ENCODE measurements around the gene NLRP12.

NLRP12 gene

DNA sequence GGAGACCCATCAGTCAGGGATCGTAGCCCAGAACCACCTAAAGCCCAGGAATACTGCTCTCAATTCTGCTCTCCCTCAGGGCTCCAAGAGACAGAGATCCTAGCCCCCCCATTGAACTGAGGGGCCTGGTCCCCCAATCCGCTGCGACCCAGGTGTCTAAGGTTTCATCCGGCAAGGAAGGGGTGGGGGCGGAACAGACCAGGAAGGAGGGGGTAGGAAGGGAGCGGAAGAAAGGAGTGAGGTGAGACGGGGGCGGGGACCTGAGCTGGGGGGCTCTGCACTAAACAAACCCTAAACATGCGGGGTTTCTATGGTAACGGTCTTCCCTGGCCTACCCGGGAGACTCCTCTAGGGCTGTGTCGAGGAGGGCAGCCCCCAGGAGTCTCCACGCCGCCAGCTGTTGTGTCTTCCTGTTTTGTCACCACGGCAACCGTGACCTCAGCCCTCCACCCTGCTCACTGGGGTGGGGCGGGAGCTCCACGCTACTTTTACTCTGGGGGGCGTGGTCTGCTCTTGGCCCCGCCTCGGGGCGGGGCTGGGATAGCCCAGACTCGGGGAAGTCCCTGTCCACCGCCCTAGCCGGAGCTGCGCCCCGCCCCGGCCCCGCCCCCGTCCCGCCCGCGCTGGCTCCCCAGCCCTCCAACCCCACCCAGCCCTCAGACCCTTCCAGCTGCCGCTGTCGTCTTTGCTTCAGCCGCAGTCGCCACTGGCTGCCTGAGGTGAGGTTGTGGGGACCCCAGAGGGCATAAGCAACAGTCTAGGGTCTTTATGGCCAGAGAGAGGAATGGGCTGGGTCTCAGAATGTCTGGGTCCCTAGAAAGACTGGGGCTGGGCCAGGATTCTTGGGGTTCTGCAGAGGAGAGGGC, 43.3 kb upstream of the NLRP12 start, which contains the start of gene MYADM:
TSS of gene MYADM (plus strand) at position 659 of the 866 bp plus-strand sequence. CDS start 5,647 bp downstream, outside the sequence.
- peak within 1 kb of the TSS; percentile 77 for H3K9ac ChIP-seq (ENCODE audit: insufficient read length)
- H3K27ac ChIP-seq: peak within 1 kb of the TSS; percentile 57; the same call in 1 of the 2 replicates

DNA sequence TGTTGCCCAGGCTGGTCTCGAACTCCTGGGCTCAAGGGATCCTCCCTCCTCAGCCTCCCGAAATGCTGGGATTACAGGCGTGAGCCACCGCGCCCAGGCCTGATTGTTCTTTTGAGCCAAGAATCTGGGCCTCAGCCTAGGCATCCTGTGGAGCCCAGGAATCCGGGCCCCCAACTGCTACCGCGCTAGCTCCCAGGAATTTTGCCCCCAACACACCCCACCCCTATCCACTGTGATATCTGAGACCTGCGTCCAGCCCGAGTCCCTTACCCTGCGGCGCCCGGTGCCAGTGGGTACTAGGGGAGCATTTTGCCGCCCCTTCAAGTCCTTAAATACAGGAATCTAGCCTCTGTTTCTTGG, 42.7 kb upstream of the NLRP12 start:
- Histone ChIP-seq H3K4me3 (peak overlapping the region; percentile 80), H3K36me3 (ENCODE audit: insufficient read depth, low read length) (no peaks in the 10 kb centered on the region), H3K9me3 (ENCODE audit: low read depth, low read length) (no peaks in the 10 kb centered on the region), H3K27ac (peak overlapping the region; percentile 57; the same call in 1 of the 2 replicates), H3K9ac (ENCODE audit: insufficient read length) (peak overlapping the region; percentile 49)
- no peak for TF ChIP-seq EZH2 (IDR thresholded peaks at IDR 0.05)
- no peak for TF ChIP-seq FOXP2 (optimal IDR thresholded peaks at IDR 0.05; ENCODE audit: control extremely low read depth, extremely low read length, insufficient read depth)
- no peak for DNase-seq (ENCODE audit: low read depth, low spot score)

More for the DNA sequence above, 43.3 kb upstream of the NLRP12 start, which contains the start of gene MYADM:
- H3K4me3 ChIP-seq: peak within 1 kb of the TSS; percentile 80
- TF ChIP-seq POLR2AphosphoS5 (IDR thresholded peaks at IDR 0.05; ENCODE audit: borderline replicate concordance, low read depth, low read length) (no peak), FOXP2 (optimal IDR thresholded peaks at IDR 0.05; ENCODE audit: control extremely low read depth, extremely low read length, insufficient read depth) (peak; percentile 16), EZH2 (IDR thresholded peaks at IDR 0.05) (no peak)
- DNase-seq (ENCODE audit: low read depth, low spot score): peak; percentile 65
- H3K9me3 ChIP-seq (ENCODE audit: low read depth, low read length): no peaks in the 10 kb centered on the region
- no peaks in the 10 kb centered on the region for H3K36me3 ChIP-seq (ENCODE audit: insufficient read depth, low read length)

DNA sequence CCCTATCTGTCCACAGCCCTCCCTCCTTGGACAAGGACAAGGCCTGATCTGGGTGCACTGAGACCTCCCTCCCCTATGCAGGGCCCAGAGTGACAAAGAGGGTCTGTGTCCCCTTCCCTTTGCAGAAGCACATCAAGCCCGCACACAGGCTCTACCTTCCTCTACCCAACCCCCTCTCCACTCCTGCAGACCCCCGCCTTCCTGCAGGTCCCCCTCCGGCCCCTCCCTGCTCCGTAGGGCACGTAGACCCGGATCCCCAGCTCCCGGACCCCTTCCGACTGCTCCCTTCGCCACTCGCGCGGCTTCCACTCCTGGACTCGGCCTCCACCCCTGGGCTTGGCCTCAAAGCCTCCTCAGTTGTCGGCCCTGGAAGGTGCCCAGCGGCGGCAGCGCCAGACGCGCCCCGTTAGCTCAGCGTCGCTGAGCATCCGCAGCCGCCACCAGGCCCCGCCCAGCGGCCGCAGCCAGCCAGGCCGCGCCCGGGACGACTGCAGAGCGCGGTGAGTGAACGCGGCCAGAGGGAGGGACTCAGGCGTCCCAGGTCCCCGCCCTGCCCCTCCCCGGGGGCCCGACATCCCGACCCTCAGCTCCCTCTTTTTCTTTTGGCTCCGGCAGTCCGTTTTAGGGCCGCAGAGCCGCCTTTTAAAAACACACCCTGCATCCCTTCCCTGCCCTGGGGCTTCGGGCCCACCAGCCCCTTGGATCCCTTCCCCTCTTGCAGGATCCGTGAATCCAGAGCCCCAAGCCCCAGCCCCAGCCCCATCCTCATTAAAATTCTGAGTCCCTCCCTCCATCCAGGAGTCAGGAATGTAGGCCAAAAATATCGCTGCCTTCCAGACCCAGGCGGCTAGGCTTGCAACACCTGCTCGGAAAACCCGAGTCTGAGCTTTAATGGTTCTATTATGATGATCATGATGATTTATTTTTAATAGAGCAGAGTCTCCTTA, 42.1 kb upstream of the NLRP12 start:
- H3K4me3 ChIP-seq: no peak overlapping the region
- TF ChIP-seq POLR2AphosphoS5 (IDR thresholded peaks at IDR 0.05; ENCODE audit: borderline replicate concordance, low read depth, low read length) (no peak), EZH2 (IDR thresholded peaks at IDR 0.05) (no peak), FOXP2 (optimal IDR thresholded peaks at IDR 0.05; ENCODE audit: control extremely low read depth, extremely low read length, insufficient read depth) (no peak)
- H3K9me3 ChIP-seq (ENCODE audit: low read depth, low read length): no peaks in the 10 kb centered on the region
- no peak for DNase-seq (ENCODE audit: low read depth, low spot score)
- no peaks in the 10 kb centered on the region for H3K36me3 ChIP-seq (ENCODE audit: insufficient read depth, low read length)
- H3K27ac ChIP-seq: no peak overlapping the region
- H3K9ac ChIP-seq (ENCODE audit: insufficient read length): no peak overlapping the region

DNA sequence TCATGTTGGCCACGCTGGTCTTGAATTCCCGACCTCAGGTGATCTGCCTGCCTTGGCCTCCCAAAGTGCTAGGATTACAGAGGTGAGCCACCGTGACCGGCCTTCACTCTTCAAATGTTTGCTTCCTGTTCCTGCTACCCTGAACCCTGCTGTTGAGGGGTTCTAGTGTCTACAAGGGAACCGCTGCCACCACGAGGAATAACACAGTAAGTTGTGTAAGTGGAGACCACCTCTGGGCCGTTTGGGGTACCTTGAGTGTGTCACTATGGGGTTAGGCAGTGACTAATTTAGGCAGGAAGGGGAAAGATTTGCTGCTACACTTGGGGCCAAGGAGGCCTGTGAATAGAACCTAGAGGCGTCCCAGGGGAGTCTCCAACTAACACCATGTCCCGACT, 41.4 kb upstream of the NLRP12 start:
- TF ChIP-seq POLR2AphosphoS5 (IDR thresholded peaks at IDR 0.05; ENCODE audit: borderline replicate concordance, low read depth, low read length) (no peak), EZH2 (IDR thresholded peaks at IDR 0.05) (no peak), FOXP2 (optimal IDR thresholded peaks at IDR 0.05; ENCODE audit: control extremely low read depth, extremely low read length, insufficient read depth) (no peak)
- no peak overlapping the region for H3K4me3 ChIP-seq
- no peak for DNase-seq (ENCODE audit: low read depth, low spot score)
- no peaks in the 10 kb centered on the region for H3K36me3 ChIP-seq (ENCODE audit: insufficient read depth, low read length)
- H3K27ac ChIP-seq: no peak overlapping the region
- no peaks in the 10 kb centered on the region for H3K9me3 ChIP-seq (ENCODE audit: low read depth, low read length)
- H3K9ac ChIP-seq (ENCODE audit: insufficient read length): no peak overlapping the region

DNA sequence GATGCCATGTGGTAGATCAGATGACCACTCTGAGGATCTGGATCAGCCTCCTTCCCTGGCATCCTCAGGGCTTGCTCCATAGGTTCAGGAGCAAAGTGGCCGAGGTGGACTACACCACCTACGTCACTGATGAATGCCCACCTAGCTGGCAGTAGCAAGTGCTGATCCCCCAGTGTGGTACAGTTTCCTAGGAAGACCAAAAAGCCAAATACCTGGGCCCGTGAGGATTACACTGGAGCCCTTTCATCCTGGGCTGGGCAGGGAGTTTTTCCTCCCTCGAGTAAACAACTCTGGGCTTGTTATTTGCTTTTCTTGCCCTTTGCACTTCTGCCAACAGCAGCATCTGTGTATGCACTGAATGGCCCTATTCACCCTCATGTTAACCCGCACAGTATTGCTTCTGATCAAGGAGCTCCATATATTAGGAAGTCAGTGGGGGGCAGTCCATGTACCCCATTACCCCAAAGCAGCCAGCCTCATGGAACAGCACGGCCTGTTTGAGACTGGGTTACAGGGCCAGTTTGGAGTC, 40.3 kb upstream of the NLRP12 start:
- TF ChIP-seq FOXP2 (optimal IDR thresholded peaks at IDR 0.05; ENCODE audit: control extremely low read depth, extremely low read length, insufficient read depth) (no peak), EZH2 (IDR thresholded peaks at IDR 0.05) (no peak), POLR2AphosphoS5 (IDR thresholded peaks at IDR 0.05; ENCODE audit: borderline replicate concordance, low read depth, low read length) (no peak)
- Histone ChIP-seq H3K4me3 (no peak overlapping the region), H3K27ac (no peak overlapping the region), H3K36me3 (ENCODE audit: insufficient read depth, low read length) (no peaks in the 10 kb centered on the region), H3K9me3 (ENCODE audit: low read depth, low read length) (no peaks in the 10 kb centered on the region), H3K9ac (ENCODE audit: insufficient read length) (no peak overlapping the region)
- no peak for DNase-seq (ENCODE audit: low read depth, low spot score)

DNA sequence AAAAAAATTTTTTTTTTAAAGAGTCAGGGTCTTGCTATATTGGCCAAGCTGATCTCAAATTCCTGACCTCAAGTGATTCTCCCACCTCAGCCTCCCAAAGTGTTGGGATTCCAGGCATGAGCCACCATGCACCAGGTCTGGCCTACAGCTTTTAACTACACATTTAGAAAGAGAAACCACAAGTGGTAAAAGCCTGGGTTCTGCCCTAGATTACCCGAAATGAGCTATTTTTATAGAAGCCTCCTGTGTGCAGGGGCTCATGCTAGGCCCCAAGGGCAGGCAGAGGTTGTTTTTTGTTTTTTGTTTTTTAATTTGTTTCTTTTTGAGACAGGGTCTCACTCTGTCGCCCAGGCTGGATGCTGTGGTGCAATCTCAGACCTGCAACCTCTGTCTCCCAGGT, 29.6 kb upstream of the NLRP12 start:
- no peak overlapping the region for H3K27ac ChIP-seq
- H3K9me3 ChIP-seq (ENCODE audit: low read depth, low read length): no peaks in the 10 kb centered on the region
- no peak overlapping the region for H3K4me3 ChIP-seq
- no peaks in the 10 kb centered on the region for H3K36me3 ChIP-seq (ENCODE audit: insufficient read depth, low read length)
- H3K9ac ChIP-seq (ENCODE audit: insufficient read length): no peak overlapping the region
- no peak for TF ChIP-seq EZH2 (IDR thresholded peaks at IDR 0.05)
- TF ChIP-seq POLR2AphosphoS5 (IDR thresholded peaks at IDR 0.05; ENCODE audit: borderline replicate concordance, low read depth, low read length): no peak
- no peak for TF ChIP-seq FOXP2 (optimal IDR thresholded peaks at IDR 0.05; ENCODE audit: control extremely low read depth, extremely low read length, insufficient read depth)
- no peak for DNase-seq (ENCODE audit: low read depth, low spot score)

DNA sequence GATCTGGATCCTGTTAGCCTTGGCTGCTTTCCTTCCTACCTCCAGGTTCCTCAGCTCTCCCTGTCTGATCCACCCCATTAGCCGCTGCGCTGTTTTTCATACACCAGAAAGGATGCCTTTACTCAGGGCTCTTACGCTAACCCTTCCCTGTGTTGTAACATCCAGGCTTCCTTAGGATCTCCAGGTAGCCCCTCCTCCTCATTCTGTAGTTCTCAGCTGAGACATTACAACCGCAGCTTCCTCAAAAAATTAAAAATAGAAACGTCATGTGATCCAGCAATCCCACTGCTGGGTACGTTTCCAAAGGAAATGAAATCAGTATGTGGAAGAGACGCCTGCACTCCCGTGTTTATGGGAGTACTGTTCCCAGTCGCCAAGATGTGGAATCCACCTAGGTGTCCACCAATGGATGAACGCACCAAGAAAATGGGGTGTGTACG, 25.1 kb upstream of the NLRP12 start:
- Histone ChIP-seq H3K27ac (no peak overlapping the region), H3K36me3 (ENCODE audit: insufficient read depth, low read length) (no peaks in the 10 kb centered on the region), H3K9me3 (ENCODE audit: low read depth, low read length) (no peaks in the 10 kb centered on the region), H3K9ac (ENCODE audit: insufficient read length) (no peak overlapping the region), H3K4me3 (no peak overlapping the region)
- TF ChIP-seq EZH2 (IDR thresholded peaks at IDR 0.05) (no peak), POLR2AphosphoS5 (IDR thresholded peaks at IDR 0.05; ENCODE audit: borderline replicate concordance, low read depth, low read length) (no peak), FOXP2 (optimal IDR thresholded peaks at IDR 0.05; ENCODE audit: control extremely low read depth, extremely low read length, insufficient read depth) (no peak)
- no peak for DNase-seq (ENCODE audit: low read depth, low spot score)

DNA sequence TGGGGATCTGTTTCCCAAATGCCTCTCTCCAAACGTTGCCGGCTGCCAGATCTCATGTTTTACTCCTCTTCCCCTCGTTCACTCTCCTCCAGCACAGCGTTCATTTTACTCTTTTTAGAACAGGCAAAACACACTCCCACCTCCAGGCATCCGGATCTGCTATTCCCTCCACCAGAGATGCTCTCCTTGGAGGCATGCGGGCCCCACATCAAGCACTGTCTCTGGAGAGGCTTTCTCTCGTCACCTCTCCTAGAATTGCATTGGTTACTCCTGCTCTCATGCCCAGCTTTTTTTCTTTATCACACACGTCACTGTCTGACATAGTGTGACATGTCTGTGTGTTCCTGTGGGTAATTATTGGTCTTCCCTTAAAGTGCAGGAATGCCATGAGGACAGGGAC, 23.4 kb upstream of the NLRP12 start:
- Histone ChIP-seq H3K4me3 (no peak overlapping the region), H3K27ac (no peak overlapping the region), H3K9me3 (ENCODE audit: low read depth, low read length) (no peaks in the 10 kb centered on the region), H3K36me3 (ENCODE audit: insufficient read depth, low read length) (no peaks in the 10 kb centered on the region), H3K9ac (ENCODE audit: insufficient read length) (no peak overlapping the region)
- TF ChIP-seq EZH2 (IDR thresholded peaks at IDR 0.05) (no peak), POLR2AphosphoS5 (IDR thresholded peaks at IDR 0.05; ENCODE audit: borderline replicate concordance, low read depth, low read length) (no peak), FOXP2 (optimal IDR thresholded peaks at IDR 0.05; ENCODE audit: control extremely low read depth, extremely low read length, insufficient read depth) (no peak)
- no peak for DNase-seq (ENCODE audit: low read depth, low spot score)

Data from SK-N-MC (cell line).